ENCODE data around the gene SMPD4.
"Not testable (repeated sequence)": the region's sequence is repeated elsewhere in the genome, so short reads cannot be mapped to it uniquely, and the experiment has no call there.

The SMPD4 gene

GRCh38 chr2:130157825-130158514, 23.4 kb downstream of the SMPD4 start:
- DNase-seq (ENCODE audit: low read depth, low spot score) = not testable (repeated sequence)

GRCh38 chr2:130157354-130157753, 24.0 kb downstream of the SMPD4 start:
- DNase-seq (ENCODE audit: low read depth, low spot score) = not testable (repeated sequence)

- no peak for DNase-seq (ENCODE audit: low read depth, low spot score)
Measured at GRCh38 chr2:130156624-130157004, 24.8 kb downstream of the SMPD4 start.

- not testable (repeated sequence) for DNase-seq (ENCODE audit: low read depth, low spot score)
Measured at GRCh38 chr2:130155956-130156623, 25.3 kb downstream of the SMPD4 start.

GRCh38 chr2:130154773-130155765, 26.3 kb downstream of the SMPD4 start:
- DNase-seq (ENCODE audit: low read depth, low spot score) = no peak

- DNase-seq (ENCODE audit: low read depth, low spot score) = not testable (repeated sequence)
Measured at GRCh38 chr2:130154423-130154770, 27.0 kb downstream of the SMPD4 start.

GRCh38 chr2:130153721-130154422, 27.5 kb downstream of the SMPD4 start:
- DNase-seq (ENCODE audit: low read depth, low spot score) = not testable (repeated sequence)

- DNase-seq (ENCODE audit: low read depth, low spot score) = no peak
Measured at GRCh38 chr2:130152816-130153595, 28.4 kb downstream of the SMPD4 start.

GRCh38 chr2:130152136-130152815, 29.1 kb downstream of the SMPD4 start:
- DNase-seq (ENCODE audit: low read depth, low spot score) = not testable (repeated sequence)

- DNase-seq (ENCODE audit: low read depth, low spot score) = not testable (repeated sequence)
Measured at GRCh38 chr2:130151145-130151512, 30.3 kb downstream of the SMPD4 start.

- DNase-seq (ENCODE audit: low read depth, low spot score) = no peak
Measured at GRCh38 chr2:130150181-130151144, 30.9 kb downstream of the SMPD4 start.

GRCh38 chr2:130148515-130148914, 32.9 kb downstream of the SMPD4 start:
- not testable (repeated sequence) for DNase-seq (ENCODE audit: low read depth, low spot score)

- DNase-seq (ENCODE audit: low read depth, low spot score) = not testable (repeated sequence)
Measured at GRCh38 chr2:130145006-130145414, 36.4 kb downstream of the SMPD4 start, which contains the start of gene CCDC74B. Gene CCDC74B (minus strand): TSS chr2:130145112. CDS start chr2:130144996, 116 bp downstream.

GRCh38 chr2:130143266-130144039, 37.9 kb downstream of the SMPD4 start:
- not testable (repeated sequence) for DNase-seq (ENCODE audit: low read depth, low spot score)

GRCh38 chr2:130142396-130143265, 38.8 kb downstream of the SMPD4 start:
- DNase-seq (ENCODE audit: low read depth, low spot score) = not testable (repeated sequence)

- not testable (repeated sequence) for DNase-seq (ENCODE audit: low read depth, low spot score)
Measured at GRCh38 chr2:130141645-130142370, 39.6 kb downstream of the SMPD4 start.
